Measurements from ENCODE around the gene NPL. TPM values are rescaled to one million over a fixed set of nuclear protein-coding genes. Genes with fewer than 3 reads are reported as not detected.

NPL gene
- total and polyA plus RNA-seq, 9 of the 15 experiments (the other 6 are each of a cell fraction or from before 2014, with no cell fraction given): 9.9 to 22.3 (median 14.2) TPM

DNA sequence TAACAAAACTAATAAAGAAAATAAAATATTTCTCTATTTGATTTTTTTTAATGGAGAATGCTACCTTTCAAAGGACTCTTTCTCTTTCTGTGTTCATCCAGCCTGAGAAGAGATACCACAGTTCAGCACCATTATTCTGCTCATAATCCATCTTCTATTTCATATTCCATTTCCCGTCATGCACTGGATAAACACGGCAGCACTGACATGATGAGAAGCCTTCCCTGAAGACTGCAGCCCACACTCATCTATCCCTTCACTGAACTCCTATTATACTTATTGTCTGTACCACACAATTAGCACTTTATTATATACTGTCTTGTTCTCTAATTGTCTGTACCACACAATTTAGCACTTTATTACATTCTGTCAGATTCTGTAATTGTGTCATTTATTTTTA lies 10.7 kb upstream of the NPL start (continued):
- TF ChIP-seq, protein P1, sequence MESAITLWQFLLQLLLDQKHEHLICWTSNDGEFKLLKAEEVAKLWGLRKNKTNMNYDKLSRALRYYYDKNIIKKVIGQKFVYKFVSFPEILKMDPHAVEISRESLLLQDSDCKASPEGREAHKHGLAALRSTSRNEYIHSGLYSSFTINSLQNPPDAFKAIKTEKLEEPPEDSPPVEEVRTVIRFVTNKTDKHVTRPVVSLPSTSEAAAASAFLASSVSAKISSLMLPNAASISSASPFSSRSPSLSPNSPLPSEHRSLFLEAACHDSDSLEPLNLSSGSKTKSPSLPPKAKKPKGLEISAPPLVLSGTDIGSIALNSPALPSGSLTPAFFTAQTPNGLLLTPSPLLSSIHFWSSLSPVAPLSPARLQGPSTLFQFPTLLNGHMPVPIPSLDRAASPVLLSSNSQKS (CRISPR knock-in tag; IDR thresholded peaks at IDR 0.05): no peak

DNA sequence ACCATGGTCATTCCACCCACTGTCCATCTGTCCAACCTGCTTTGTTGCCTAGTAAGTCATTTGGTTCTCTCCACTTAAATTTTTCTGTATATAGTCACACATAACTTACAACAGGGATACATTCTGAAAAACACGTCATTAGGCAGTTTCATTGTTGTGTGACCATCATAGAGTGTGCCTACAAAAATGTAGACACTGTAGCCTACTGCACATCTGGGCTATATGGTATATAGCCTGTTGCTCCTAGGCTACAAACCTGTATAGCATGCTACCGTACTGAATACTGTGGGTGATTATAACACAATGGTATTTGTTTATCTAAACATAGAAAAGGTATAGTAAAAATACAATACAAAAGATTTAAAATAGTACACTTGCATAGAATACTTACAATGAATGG lies 10.0 kb upstream of the NPL start:
- TF ChIP-seq CXXC5 (CRISPR knock-in tag; IDR thresholded peaks at IDR 0.05): no peak
- no peak for TF ChIP-seq GATAD2A (IDR thresholded peaks at IDR 0.05)
- no peak for TF ChIP-seq TCF3 (CRISPR knock-in tag; IDR thresholded peaks at IDR 0.05)
- no peak for TF ChIP-seq BDP1 (IDR thresholded peaks at IDR 0.05; ENCODE audit: insufficient read depth, insufficient read length)
- TF ChIP-seq RBM34 (IDR thresholded peaks at IDR 0.05; ENCODE audit: borderline replicate concordance, insufficient read depth, low read length): no peak
- no peak for TF ChIP-seq ZNF436 (CRISPR knock-in tag; IDR thresholded peaks at IDR 0.05)
- Histone ChIP-seq H3K36me3 (ENCODE audit: control insufficient read depth, insufficient read depth, low read length) (no peaks in the 10 kb centered on the region), H3K4me1 (replicated peaks in 1 of 2; ENCODE audit: control insufficient read depth in 2 of 2, insufficient read depth in 2 of 2, low read length in 2 of 2) (peaks cover 0 to 11% of the 10 kb centered on the region in 2 experiments; a peak in 2 of 5 replicates), H3K4me3 (no peak overlapping the region), H4K20me1 (replicated peaks; ENCODE audit: control insufficient read depth, insufficient read depth, low read length) (no peaks in the 10 kb centered on the region; the same call in 1 of the 2 replicates), H3K79me2 (ENCODE audit: control insufficient read depth, insufficient read depth, low read length) (no peaks in the 10 kb centered on the region), H3K27ac (ENCODE audit: extremely low read depth, low read depth, low read length) (no peak overlapping the region), H3K9ac (ENCODE audit: insufficient read depth in 1 of 2, low read depth in 2 of 2, low read length in 2 of 2) (no peak overlapping the region), H2AFZ (ENCODE audit: low read depth, low read length) (no peak overlapping the region), H3K9me3 (replicated peaks; ENCODE audit: control insufficient read depth, insufficient read depth, low read depth, low read length) (no peaks in the 10 kb centered on the region), H3K4me2 (ENCODE audit: insufficient read depth, low read length) (no peak overlapping the region), H3K27me3 (ENCODE audit: control insufficient read depth in 2 of 2, insufficient read depth in 2 of 2, low read length in 2 of 2) (peaks cover 12 to 14% of the 10 kb centered on the region in 2 experiments; a peak in 3 of 5 replicates), H3K9me1 (ENCODE audit: control insufficient read depth, insufficient read depth, low read length) (no peaks in the 10 kb centered on the region)
- no TSS peak for BruUV-seq (replicated peaks)
- in situ Hi-C loops (cut with MboI): no loop called here
- CTCF ChIA-PET (ENCODE audit: low intra/inter-chr PET ratio): no interaction called here
- no peak for DNase-seq (ENCODE audit: extremely low read depth in 1 of 4, low spot score in 3 of 4)
- FAIRE-seq: no peak
- ATAC-seq: no peak
- intact Hi-C loops (cut with micrococcal nuclease): no loop called here
- POLR2A ChIA-PET: no interaction called here
- 9% methylated on average over 2 of the region's 2 CpGs for WGBS (ENCODE audit: insufficient coverage, low coverage, missing lambda C conversion rate)

Measured in K562 (cell line).